Measurements from ENCODE around the gene MTMR6. TPM values are rescaled to one million over a fixed set of nuclear protein-coding genes. Genes with fewer than 3 reads are reported as not detected.
"Not testable (repeated sequence)": the region's sequence is repeated elsewhere in the genome, so short reads cannot be mapped to it uniquely, and the experiment has no call there.

MTMR6 gene
- total RNA-seq, 4 donors from 2014 or later: 16.5 to 19.0 (median 18.2) TPM

DNA sequence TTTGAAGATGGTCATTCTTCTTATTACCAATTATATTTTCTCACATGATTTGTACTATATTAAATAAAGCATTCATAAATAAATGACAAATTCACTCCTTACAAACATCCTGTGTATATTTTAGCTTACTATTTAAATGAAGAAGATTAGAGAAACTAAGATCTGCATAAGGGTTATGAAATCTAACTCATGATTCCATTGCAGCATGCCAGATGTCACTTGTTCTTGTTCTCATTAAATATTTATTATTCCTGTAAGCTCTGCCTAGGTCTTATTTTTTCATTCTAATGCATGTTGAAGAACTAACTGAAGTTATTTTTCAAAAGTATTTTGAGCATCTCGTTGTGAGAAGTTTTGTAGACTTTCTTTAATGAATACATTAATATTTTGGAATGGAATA is 32.5 kb upstream of the MTMR6 start:
- Histone ChIP-seq H3K27me3 (no peaks in the 10 kb centered on the region), H3K27ac (no peak overlapping the region), H3K4me1 (no peaks in the 10 kb centered on the region), H3K9me3 (no peaks in the 10 kb centered on the region), H3K36me3 (peaks cover 0 to 83% (median 10%) of the 10 kb centered on the region in 3 donors), H3K4me3 (no peak overlapping the region)
- TF ChIP-seq, protein P1, sequence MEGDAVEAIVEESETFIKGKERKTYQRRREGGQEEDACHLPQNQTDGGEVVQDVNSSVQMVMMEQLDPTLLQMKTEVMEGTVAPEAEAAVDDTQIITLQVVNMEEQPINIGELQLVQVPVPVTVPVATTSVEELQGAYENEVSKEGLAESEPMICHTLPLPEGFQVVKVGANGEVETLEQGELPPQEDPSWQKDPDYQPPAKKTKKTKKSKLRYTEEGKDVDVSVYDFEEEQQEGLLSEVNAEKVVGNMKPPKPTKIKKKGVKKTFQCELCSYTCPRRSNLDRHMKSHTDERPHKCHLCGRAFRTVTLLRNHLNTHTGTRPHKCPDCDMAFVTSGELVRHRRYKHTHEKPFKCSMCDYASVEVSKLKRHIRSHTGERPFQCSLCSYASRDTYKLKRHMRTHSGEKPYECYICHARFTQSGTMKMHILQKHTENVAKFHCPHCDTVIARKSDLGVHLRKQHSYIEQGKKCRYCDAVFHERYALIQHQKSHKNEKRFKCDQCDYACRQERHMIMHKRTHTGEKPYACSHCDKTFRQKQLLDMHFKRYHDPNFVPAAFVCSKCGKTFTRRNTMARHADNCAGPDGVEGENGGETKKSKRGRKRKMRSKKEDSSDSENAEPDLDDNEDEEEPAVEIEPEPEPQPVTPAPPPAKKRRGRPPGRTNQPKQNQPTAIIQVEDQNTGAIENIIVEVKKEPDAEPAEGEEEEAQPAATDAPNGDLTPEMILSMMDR (IDR thresholded peaks at IDR 0.05): no peak
- TF ChIP-seq EP300 (IDR thresholded peaks at IDR 0.05) (no peak), POLR2A (IDR thresholded peaks at IDR 0.05) (no peak)
- WGBS, 2 donors: 85 to 94% methylated on average over 1 of the region's 1 CpG
- DNase-seq (ENCODE audit: low spot score in 2 of 2): no peak

DNA sequence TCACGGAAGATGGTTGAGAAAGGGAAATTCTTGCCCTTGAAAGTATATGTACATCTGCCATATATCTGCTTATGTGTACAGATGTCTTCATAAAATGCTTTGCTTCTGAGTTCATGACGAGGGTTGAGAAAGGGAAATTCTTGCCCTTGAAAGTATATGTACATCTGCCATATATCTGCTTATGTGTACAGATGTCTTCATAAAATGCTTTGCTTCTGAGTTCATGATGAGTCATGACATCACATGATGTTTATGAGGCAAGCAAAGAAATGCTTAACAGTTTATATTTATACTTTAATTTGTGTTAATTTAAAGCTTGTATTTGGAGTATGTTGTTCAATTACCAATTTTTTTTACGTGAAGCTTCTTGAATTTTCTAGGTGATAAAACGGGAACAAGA is 31.7 kb upstream of the MTMR6 start:
- not testable (repeated sequence) for H3K9me3 ChIP-seq; H3K27ac ChIP-seq; H3K4me1 ChIP-seq; H3K27me3 ChIP-seq; H3K4me3 ChIP-seq; DNase-seq (ENCODE audit: low spot score in 2 of 2)
- H3K36me3 ChIP-seq: peaks cover 0 to 83% (median 10%) of the 10 kb centered on the region in 3 donors
- 86 to 88% methylated on average over 4 of the region's 4 CpGs for WGBS, 2 donors

DNA sequence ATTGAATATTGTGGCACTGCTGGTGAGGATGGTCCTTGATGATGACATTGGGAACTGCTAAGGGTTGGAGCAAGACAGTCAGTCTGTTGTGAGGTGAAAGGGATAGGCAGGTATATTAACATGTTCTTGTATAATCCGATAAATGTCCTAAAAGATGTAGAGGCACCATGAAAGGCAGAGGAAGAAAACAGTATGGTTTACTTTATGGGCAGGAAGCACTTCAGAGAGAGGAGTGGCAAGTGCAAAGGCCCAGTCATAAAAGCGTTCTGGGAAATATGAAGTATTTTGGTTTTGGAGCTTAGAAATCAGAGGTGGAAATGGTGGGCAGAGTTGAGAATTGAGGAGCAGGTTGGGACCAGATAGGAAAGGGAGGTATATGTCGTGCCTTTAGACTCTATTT is 23.6 kb upstream of the MTMR6 start:
- H3K27ac ChIP-seq: no peak overlapping the region
- peaks cover 0 to 68% (median 0%) of the 10 kb centered on the region in 3 donors for H3K36me3 ChIP-seq
- TF ChIP-seq EP300 (IDR thresholded peaks at IDR 0.05) (no peak), POLR2A (IDR thresholded peaks at IDR 0.05) (no peak)
- TF ChIP-seq, protein P1 (IDR thresholded peaks at IDR 0.05): no peak
- H3K27me3 ChIP-seq: no peaks in the 10 kb centered on the region
- H3K9me3 ChIP-seq: no peaks in the 10 kb centered on the region
- H3K4me1 ChIP-seq: peaks cover 0 to 19% (median 0%) of the 10 kb centered on the region in 4 donors
- WGBS, 2 donors: 93 to 95% methylated on average over 3 of the region's 3 CpGs
- no peak overlapping the region for H3K4me3 ChIP-seq
- DNase-seq (ENCODE audit: low spot score in 2 of 2): no peak

DNA sequence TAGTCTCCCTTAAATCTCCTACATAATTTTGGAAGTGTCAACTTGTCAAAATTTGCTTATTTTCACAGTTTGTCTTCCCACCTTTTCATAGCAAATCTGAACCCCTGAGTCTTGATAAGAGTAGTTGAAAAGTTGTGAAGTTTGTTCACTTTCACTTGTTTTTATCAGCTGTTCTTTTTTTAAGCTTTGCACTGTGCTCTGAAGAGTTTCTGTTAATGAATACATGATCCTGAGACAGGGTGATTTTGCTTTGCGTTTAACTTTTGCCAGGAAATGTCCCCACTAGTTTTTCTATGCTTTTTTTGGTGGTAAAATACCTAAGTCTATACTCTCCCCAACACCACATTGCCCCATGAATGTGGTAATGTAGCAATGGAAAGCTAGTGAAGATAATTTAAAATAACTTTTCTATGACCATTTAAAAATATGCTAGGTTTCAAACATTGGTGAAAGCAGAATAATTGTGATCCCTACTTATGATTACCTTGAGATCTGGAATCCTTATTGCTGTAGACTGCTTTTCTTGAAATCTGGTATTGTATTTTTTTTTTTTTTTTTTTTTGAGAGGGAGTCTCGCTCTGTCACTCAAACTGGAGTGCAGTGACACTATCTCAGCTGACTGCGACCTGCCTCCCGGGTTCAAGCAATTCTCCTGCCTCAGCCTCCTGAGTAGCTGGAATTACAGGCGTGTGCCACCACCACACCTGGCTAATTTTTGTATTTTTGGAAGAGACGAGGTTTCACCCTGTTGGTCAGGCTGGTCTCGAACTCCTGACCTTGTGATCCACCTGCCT is 19.6 kb upstream of the MTMR6 start:
- Histone ChIP-seq H3K4me3 (no peak overlapping the region), H3K9me3 (no peaks in the 10 kb centered on the region), H3K27ac (no peak overlapping the region), H3K4me1 (peaks cover 0 to 42% (median 5%) of the 10 kb centered on the region in 4 donors), H3K36me3 (peaks cover 0 to 39% (median 0%) of the 10 kb centered on the region in 3 donors), H3K27me3 (no peaks in the 10 kb centered on the region)
- no peak for TF ChIP-seq POLR2A (IDR thresholded peaks at IDR 0.05)
- WGBS, 2 donors: 78 to 80% methylated on average over 7 of the region's 7 CpGs
- no peak for DNase-seq (ENCODE audit: low spot score in 2 of 2)

DNA sequence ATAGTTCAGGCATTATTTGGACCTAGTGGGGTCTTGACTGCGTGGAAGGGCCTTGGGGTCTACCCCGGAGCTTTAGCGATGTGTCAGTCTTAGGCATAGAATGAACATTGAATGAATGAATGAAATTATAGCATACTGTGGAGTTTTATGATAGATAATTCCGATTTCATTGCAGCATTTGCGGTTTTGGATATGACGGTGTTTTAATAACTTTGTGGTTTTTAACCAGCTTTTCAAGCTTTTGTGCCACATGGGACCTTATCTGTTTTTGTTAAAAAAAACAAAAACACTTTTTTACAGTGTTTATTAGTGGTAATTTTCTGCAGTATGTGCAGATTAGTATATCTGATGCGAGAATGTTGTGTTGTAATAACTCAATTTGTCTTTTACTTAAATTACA is 14.8 kb upstream of the MTMR6 start:
- Histone ChIP-seq H3K27ac (peak overlapping the region; percentile 79 to 95 (median 90)), H3K27me3 (no peaks in the 10 kb centered on the region), H3K4me3 (peak overlapping the region; percentile 68 to 93 (median 81)), H3K9me3 (no peaks in the 10 kb centered on the region), H3K36me3 (peaks cover 0 to 9% (median 0%) of the 10 kb centered on the region in 3 donors), H3K4me1 (peaks cover 0 to 42% (median 5%) of the 10 kb centered on the region in 4 donors)
- TF ChIP-seq EP300 (IDR thresholded peaks at IDR 0.05) (no peak), POLR2A (IDR thresholded peaks at IDR 0.05) (no peak)
- TF ChIP-seq, protein P1 (IDR thresholded peaks at IDR 0.05): no peak
- DNase-seq (ENCODE audit: low spot score in 2 of 2): no peak
- WGBS, 2 donors: 4 to 6% methylated on average over 7 of the region's 7 CpGs

DNA sequence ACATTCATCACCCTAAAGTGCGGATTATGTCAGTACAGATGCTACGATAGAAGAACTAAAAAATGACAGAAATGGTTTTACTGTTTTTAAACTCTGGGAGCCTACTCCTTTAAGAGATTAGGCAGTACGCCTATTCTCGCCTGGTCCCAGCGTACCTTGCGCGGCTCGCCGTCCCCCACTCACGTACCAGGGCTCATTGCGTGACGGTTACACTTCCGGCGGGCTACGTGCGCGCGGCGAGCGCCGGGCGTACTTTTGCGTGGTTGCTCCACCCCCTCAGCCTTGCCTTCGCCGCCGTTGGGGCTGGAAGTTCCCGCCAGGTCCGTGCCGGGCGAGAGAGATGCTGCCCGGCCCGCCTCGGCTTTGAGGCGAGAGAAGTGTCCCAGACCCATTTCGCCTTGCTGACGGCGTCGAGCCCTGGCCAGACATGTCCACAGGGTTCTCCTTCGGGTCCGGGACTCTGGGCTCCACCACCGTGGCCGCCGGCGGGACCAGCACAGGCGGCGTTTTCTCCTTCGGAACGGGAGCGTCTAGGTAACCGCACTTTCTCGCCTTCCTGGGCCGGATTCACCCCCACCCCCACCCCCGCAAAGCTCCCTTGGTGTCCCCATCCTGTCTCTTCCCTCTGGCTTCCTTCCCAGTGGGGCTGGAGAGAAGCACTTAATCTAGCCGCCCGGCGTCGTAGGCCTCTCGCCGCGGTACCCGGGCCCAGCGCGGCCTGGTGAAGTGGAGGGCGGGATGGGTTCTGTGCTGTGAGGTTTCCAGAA is 14.2 kb upstream of the MTMR6 start, which contains the start of gene NUP58:
Gene NUP58 (plus strand): TSS at position 279 of the 767 bp plus-strand sequence. CDS start 149 bp downstream, at position 428.
- Histone ChIP-seq H3K4me3 (peak within 1 kb of the TSS; percentile 68 to 93 (median 81)), H3K36me3 (peaks cover 0 to 9% (median 0%) of the 10 kb centered on the region in 3 donors), H3K4me1 (peaks cover 0 to 36% (median 5%) of the 10 kb centered on the region in 4 donors), H3K27ac (peak within 1 kb of the TSS; percentile 79 to 95 (median 90)), H3K27me3 (no peaks in the 10 kb centered on the region), H3K9me3 (no peaks in the 10 kb centered on the region)
- WGBS, 2 donors: 0 to 1% methylated on average over 22 to 37 of the region's 64 CpGs
- peak; percentile 89 to 91 for DNase-seq (ENCODE audit: low spot score in 2 of 2)
- TF ChIP-seq, protein P1 (IDR thresholded peaks at IDR 0.05): peak in 1 of 5 experiments; percentile 57
- peak; percentile 94 to 97 for TF ChIP-seq EP300 (IDR thresholded peaks at IDR 0.05)
- TF ChIP-seq POLR2A (IDR thresholded peaks at IDR 0.05): peak; percentile 81 to 87

Data from tibial nerve (tissue), 4 donors.